Vagina (tissue), 2 donors: ENCODE measurements around the gene SYCP2. TPM values are rescaled to one million over a fixed set of nuclear protein-coding genes. Genes with fewer than 3 reads are reported as not detected.

Experiments
- DNase-seq, 2 donors: peaks; one replicate each; pipeline ENCODE4 v3.0.0-alpha.2; 2017; ENCODE audit errors: extremely low spot score in 2 of 2
- H3K27ac ChIP-seq: fragments of 200-600 bp; sonication (generic); one replicate; pipeline ENCODE4 v1.5.1; 2019
- H3K27me3 ChIP-seq: fragments of 200-600 bp; sonication (generic); one replicate; pipeline ENCODE4 v1.5.1; 2019
- H3K36me3 ChIP-seq, 2 donors: fragments of 200-600 bp; sonication (generic); one replicate each; pipeline ENCODE4 v1.5.1; 2017 to 2019
- H3K4me1 ChIP-seq: fragments of 200-600 bp; sonication (generic); one replicate; pipeline ENCODE4 v1.5.1; 2019
- H3K4me3 ChIP-seq, 2 donors: fragments of 200-600 bp; sonication (generic); 1 replicate in 1 of 2; 2 replicates in 1 of 2; pipeline ENCODE4 v1.5.1; 2016 to 2019
- H3K9me3 ChIP-seq: fragments of 200-600 bp; sonication (generic); one replicate; pipeline ENCODE4 v1.5.1; 2019
- POLR2A ChIP-seq, 2 donors: fragments of 450-650 bp; IDR thresholded peaks; one replicate each; pipeline ENCODE4 v1.6.1; 2017; ENCODE audit warnings: antibody characterized with exemption in 2 of 2, mild to moderate bottlenecking in 2 of 2, moderate library complexity in 2 of 2
- POLR2AphosphoS5 ChIP-seq, 2 donors: sonication (generic); formaldehyde crosslinking; IDR thresholded peaks; one replicate each; pipeline ENCODE4 v1.9.0; 2017; ENCODE audit warnings: antibody characterized with exemption in 2 of 2, mild to moderate bottlenecking in 2 of 2, low read depth in 1 of 2; ENCODE audit not compliant: insufficient read depth in 1 of 2
- intact Hi-C: fragments of 100-400 bp; cut with DNase I; formaldehyde crosslinking; loops from one replicate; pipeline ENCODE4 v1.15.1; 2023
- total RNA-seq: library from RNA; depleted of rRNA; stranded (reverse); fragments of >200 nt; gene quantifications from one replicate; pipeline ENCODE4 v1.2.3, GENCODE V29; 2016
- TF ChIP-seq, protein P1 (sequence below), 3 experiments: fragments of 450-650 bp in 2 of 3; fragments of 200-600 bp in 1 of 3; sonication (generic) in 1 of 3; IDR thresholded peaks; one replicate each; pipeline ENCODE4 v1.5.1; 2017 to 2019; ENCODE audit warnings: antibody characterized with exemption in 3 of 3, mild to moderate bottlenecking in 2 of 3, moderate library complexity in 2 of 3

Gene SYCP2
- total RNA-seq, 1 donor from 2014 or later: 3.2 TPM

DNA sequence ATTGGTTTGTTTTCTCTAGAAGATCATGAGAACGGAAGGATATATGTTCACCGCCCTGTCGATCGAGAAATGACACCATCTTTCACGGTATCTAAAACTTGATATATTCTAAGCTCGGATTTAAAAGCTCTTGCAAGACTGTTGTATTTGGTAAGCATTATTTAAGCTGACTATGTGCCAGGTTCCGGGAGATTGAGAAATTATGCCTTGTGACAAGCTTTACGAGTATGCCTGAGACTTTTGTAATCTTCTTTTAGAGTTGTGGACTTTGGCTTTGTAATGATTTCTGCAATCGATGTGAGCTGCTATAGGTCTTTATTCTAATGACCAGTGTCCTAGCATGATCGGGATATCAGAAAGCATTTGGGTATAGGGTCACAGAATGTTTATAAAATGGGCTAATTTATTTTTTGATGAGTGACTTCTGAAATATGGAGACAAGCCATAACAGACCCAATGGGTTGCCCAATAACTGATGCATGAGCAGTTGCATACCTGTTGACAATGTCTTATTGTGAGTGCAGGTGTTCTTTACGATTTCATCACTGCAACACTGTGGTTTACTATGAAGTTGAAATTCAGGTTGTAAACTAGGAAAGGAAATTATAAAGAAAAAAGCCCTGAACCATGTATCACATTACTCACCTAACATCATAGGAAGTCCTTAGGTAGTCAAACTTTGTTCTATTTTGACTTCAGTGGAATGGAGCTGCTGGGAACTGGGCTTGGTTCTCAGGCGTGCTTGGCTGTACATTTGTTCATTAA lies 38.8 kb upstream of the SYCP2 start:
- H3K4me3 ChIP-seq: no peak overlapping the region
- no peak overlapping the region for H3K27ac ChIP-seq
- intact Hi-C loops: no loop called here
- no peak for DNase-seq
- TF ChIP-seq POLR2AphosphoS5 (IDR thresholded peaks at IDR 0.05; ENCODE audit: insufficient read depth in 1 of 2, low read depth in 1 of 2) (peak in 1 of 2 donors; percentile 46), POLR2A (IDR thresholded peaks at IDR 0.05) (no peak)
- TF ChIP-seq, protein P1, sequence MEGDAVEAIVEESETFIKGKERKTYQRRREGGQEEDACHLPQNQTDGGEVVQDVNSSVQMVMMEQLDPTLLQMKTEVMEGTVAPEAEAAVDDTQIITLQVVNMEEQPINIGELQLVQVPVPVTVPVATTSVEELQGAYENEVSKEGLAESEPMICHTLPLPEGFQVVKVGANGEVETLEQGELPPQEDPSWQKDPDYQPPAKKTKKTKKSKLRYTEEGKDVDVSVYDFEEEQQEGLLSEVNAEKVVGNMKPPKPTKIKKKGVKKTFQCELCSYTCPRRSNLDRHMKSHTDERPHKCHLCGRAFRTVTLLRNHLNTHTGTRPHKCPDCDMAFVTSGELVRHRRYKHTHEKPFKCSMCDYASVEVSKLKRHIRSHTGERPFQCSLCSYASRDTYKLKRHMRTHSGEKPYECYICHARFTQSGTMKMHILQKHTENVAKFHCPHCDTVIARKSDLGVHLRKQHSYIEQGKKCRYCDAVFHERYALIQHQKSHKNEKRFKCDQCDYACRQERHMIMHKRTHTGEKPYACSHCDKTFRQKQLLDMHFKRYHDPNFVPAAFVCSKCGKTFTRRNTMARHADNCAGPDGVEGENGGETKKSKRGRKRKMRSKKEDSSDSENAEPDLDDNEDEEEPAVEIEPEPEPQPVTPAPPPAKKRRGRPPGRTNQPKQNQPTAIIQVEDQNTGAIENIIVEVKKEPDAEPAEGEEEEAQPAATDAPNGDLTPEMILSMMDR (IDR thresholded peaks at IDR 0.05): no peak
- no peaks in the 10 kb centered on the region for H3K4me1 ChIP-seq
- H3K9me3 ChIP-seq: no peaks in the 10 kb centered on the region
- no peaks in the 10 kb centered on the region for H3K27me3 ChIP-seq
- no peaks in the 10 kb centered on the region for H3K36me3 ChIP-seq

DNA sequence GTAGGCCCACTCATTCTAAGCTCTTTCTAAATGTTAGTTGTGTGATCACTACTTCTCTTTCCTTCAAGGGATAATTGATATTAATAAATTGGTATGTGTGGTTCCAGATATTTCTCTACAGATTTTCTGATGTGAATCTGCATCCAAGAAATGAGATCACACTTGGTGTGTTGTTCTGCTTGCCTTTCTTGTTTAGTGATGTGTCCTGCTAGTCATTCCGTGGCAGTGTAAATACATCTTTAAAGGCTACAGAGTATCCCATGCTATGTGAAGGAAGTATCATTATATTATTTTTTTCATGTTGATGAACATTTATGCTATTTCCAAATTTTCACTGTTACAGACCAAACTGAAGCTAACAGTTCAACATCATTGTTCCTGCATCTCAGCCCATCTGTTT lies 38.0 kb upstream of the SYCP2 start:
- H3K27me3 ChIP-seq: no peaks in the 10 kb centered on the region
- H3K4me3 ChIP-seq: no peak overlapping the region
- intact Hi-C loops: no loop called here
- H3K4me1 ChIP-seq: no peaks in the 10 kb centered on the region
- no peaks in the 10 kb centered on the region for H3K9me3 ChIP-seq
- no peaks in the 10 kb centered on the region for H3K36me3 ChIP-seq
- DNase-seq: no peak
- no peak overlapping the region for H3K27ac ChIP-seq
- TF ChIP-seq, protein P1 (IDR thresholded peaks at IDR 0.05): no peak
- TF ChIP-seq POLR2AphosphoS5 (IDR thresholded peaks at IDR 0.05; ENCODE audit: insufficient read depth in 1 of 2, low read depth in 1 of 2) (no peak), POLR2A (IDR thresholded peaks at IDR 0.05) (no peak)

DNA sequence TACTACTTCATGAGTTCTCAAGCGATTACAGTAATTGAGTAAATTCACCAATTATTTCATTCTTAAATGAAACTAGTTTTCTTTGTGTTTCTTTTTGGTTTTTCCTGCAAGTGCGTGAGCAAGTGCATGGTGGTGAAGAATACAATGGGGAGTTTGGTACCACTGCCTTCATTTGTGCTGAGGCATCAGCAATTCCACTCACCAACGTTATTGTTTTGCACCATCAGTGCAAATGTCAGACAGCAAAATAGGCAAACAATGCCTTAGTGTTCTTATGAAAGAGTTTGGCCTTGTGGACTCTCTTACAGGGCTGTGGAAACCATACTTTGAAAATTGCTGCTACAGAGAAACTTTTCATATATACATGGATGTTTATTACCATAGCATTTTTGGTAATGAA lies 33.0 kb upstream of the SYCP2 start:
- Histone ChIP-seq H3K36me3 (no peaks in the 10 kb centered on the region), H3K4me3 (no peak overlapping the region), H3K9me3 (no peaks in the 10 kb centered on the region), H3K4me1 (no peaks in the 10 kb centered on the region), H3K27ac (no peak overlapping the region), H3K27me3 (no peaks in the 10 kb centered on the region)
- TF ChIP-seq POLR2AphosphoS5 (IDR thresholded peaks at IDR 0.05; ENCODE audit: insufficient read depth in 1 of 2, low read depth in 1 of 2) (no peak), POLR2A (IDR thresholded peaks at IDR 0.05) (no peak)
- TF ChIP-seq, protein P1 (IDR thresholded peaks at IDR 0.05): no peak
- intact Hi-C loops: no loop called here
- DNase-seq: no peak

DNA sequence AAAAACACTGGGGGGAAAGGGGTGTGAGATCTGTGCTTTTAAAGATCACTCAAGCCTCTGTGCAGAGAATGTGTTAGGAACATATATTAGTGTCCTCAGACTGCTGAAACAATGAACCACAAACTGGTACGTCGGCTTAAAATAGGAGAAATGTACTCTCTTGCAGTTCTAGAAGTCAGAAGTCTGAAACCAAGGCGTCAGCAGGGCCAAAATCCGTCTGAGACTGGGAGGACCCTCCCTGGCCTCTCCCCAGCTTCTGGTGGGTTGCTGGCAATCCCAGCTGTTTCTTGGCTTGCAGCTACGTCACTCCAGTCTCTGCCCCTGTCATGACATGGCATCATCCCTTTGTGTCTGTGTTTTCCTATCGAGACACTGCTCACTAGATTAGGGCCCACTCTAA lies 28.7 kb upstream of the SYCP2 start:
- no peaks in the 10 kb centered on the region for H3K27me3 ChIP-seq
- peaks cover 7% of the 10 kb centered on the region for H3K4me1 ChIP-seq
- DNase-seq: no peak
- no peaks in the 10 kb centered on the region for H3K9me3 ChIP-seq
- intact Hi-C loops: no loop called here
- H3K27ac ChIP-seq: no peak overlapping the region
- no peak overlapping the region for H3K4me3 ChIP-seq
- TF ChIP-seq POLR2A (IDR thresholded peaks at IDR 0.05): no peak
- no peak for TF ChIP-seq POLR2AphosphoS5 (IDR thresholded peaks at IDR 0.05; ENCODE audit: insufficient read depth in 1 of 2, low read depth in 1 of 2)
- TF ChIP-seq, protein P1 (IDR thresholded peaks at IDR 0.05): no peak
- H3K36me3 ChIP-seq: no peaks in the 10 kb centered on the region

DNA sequence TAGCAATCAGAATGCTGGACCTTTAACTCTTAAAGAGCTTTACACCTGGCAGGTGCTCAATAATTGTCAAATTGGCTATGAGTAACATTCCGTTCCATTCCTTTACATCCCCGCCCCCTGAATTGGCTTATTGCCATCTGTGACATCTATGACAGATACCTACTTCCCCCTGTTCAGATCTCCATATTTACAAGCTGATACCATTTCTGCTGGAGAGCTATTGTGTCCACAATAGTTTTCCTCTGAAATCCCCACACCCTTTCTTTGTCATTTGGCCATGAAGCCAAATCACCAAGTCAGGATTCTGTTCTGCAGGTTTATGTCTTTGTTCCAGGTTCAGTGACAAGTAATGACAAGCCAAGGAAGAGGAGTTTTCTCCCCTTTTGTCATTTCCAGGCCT lies 28.0 kb upstream of the SYCP2 start:
- H3K36me3 ChIP-seq: no peaks in the 10 kb centered on the region
- H3K9me3 ChIP-seq: no peaks in the 10 kb centered on the region
- peaks cover 7% of the 10 kb centered on the region for H3K4me1 ChIP-seq
- TF ChIP-seq POLR2A (IDR thresholded peaks at IDR 0.05): no peak
- TF ChIP-seq POLR2AphosphoS5 (IDR thresholded peaks at IDR 0.05; ENCODE audit: insufficient read depth in 1 of 2, low read depth in 1 of 2): peak in 1 of 2 donors; percentile 41
- intact Hi-C loops: no loop called here
- no peak for DNase-seq
- no peaks in the 10 kb centered on the region for H3K27me3 ChIP-seq
- H3K4me3 ChIP-seq: no peak overlapping the region
- H3K27ac ChIP-seq: no peak overlapping the region
